Endothelial cell of umbilical vein (primary cell): ENCODE data around the gene WDR27. TPM values are rescaled to one million over a fixed set of nuclear protein-coding genes. Genes with fewer than 3 reads are reported as not detected.

Experiments used
- BruUV-seq: library from RNA; stranded (reverse); fragments of 400-500 nt; replicated peaks from 2 replicates; lab custom pipeline; 2021; lab: Mats Ljungman, UMichigan
- CTCF ChIA-PET: fragments of 300-600, 350-600 bp; sonication (Branson Sonifier 250); formaldehyde crosslinking; loops from one replicate; lab custom pipeline; 2021; ENCODE audit warnings: antibody characterized with exemption, inconsistent platforms; lab: Charles Lee
- POLR2A ChIA-PET: fragments of 300-600, 350-600 bp; sonication (Branson Sonifier 250); formaldehyde crosslinking; loops from one replicate; lab custom pipeline; 2021; ENCODE audit warnings: antibody characterized with exemption, inconsistent platforms; lab: Charles Lee
- DNase-seq: peaks from one replicate; pipeline ENCODE4 v3.0.0-alpha.2; 2011; ENCODE audit warnings: low read depth, low spot score
- FAIRE-seq: peaks from 2 replicates; lab custom pipeline; 2011; peaks lifted over from hg19 to GRCh38; lab: Jason Lieb, UNC
- H2AFZ ChIP-seq: 2 replicates; pipeline ENCODE4 v1.6.0; 2012; ENCODE audit warnings: low read depth, low read length, control low read depth, inconsistent platforms
- H3K27ac ChIP-seq: 2 replicates; pipeline ENCODE4 v1.5.1; 2011; ENCODE audit warnings: low read depth, mild to moderate bottlenecking, control low read depth, low read length, moderate library complexity; ENCODE audit not compliant: insufficient read depth
- H3K27me3 ChIP-seq, 2 experiments: 2 replicates each; pipeline versions ENCODE4 v1.6.0 to v1.6.1; 2011; ENCODE audit warnings: low read length in 2 of 2, mixed read lengths in 1 of 2; ENCODE audit not compliant: control insufficient read depth in 2 of 2, insufficient read depth in 2 of 2
- H3K36me3 ChIP-seq, 2 experiments: 2 replicates in 1 of 2; 3 replicates in 1 of 2; pipeline ENCODE4 v1.5.1; 2011; ENCODE audit warnings: low read length in 2 of 2, mild to moderate bottlenecking in 1 of 2, moderate library complexity in 1 of 2; ENCODE audit not compliant: control insufficient read depth in 2 of 2, insufficient read depth in 2 of 2; ENCODE audit errors: extremely low read depth in 1 of 2
- H3K4me1 ChIP-seq: 3 replicates; pipeline ENCODE4 v1.5.1; 2011; ENCODE audit warnings: mild to moderate bottlenecking, low read length; ENCODE audit not compliant: control insufficient read depth, insufficient read depth; ENCODE audit errors: extremely low read depth
- H3K4me2 ChIP-seq: 2 replicates; pipeline ENCODE4 v1.6.1; 2011; ENCODE audit warnings: low read length, control low read depth, mixed read lengths; ENCODE audit not compliant: insufficient read depth
- H3K4me3 ChIP-seq, 3 experiments: fragments of 200-600 bp in 1 of 3; sonication (generic), shearing (Covaris generic) in 1 of 3; replicated peaks in 1 of 3; 2 replicates each; pipeline ENCODE4 v1.5.1; 2011 to 2016; ENCODE audit warnings: control low read depth in 3 of 3, low read length in 3 of 3, mild to moderate bottlenecking in 2 of 3, inconsistent platforms in 1 of 3, low read depth in 1 of 3, moderate library complexity in 1 of 3; ENCODE audit not compliant: insufficient read depth in 1 of 3
- H3K79me2 ChIP-seq: 2 replicates; pipeline ENCODE4 v1.6.0; 2012; ENCODE audit warnings: low read length, inconsistent platforms; ENCODE audit not compliant: control insufficient read depth, insufficient read depth
- H3K9ac ChIP-seq: replicated peaks from 2 replicates; pipeline ENCODE3; 2011; ENCODE audit warnings: low read length, control low read depth; ENCODE audit not compliant: insufficient read depth; ENCODE audit errors: extremely low read depth
- H3K9me1 ChIP-seq: replicated peaks from 3 replicates; pipeline ENCODE4 v1.6.0; 2011; ENCODE audit warnings: mild to moderate bottlenecking, low read length; ENCODE audit not compliant: control insufficient read depth, insufficient read depth; ENCODE audit errors: extremely low read depth
- H3K9me3 ChIP-seq: replicated peaks from 2 replicates; pipeline ENCODE4 v1.5.1; 2012; ENCODE audit warnings: low read length, inconsistent platforms; ENCODE audit not compliant: control insufficient read depth, insufficient read depth
- H4K20me1 ChIP-seq: replicated peaks from 2 replicates; pipeline ENCODE3; 2011; ENCODE audit warnings: mild to moderate bottlenecking, low read length; ENCODE audit not compliant: control insufficient read depth, insufficient read depth; ENCODE audit errors: extremely low read depth
- EZH2 ChIP-seq: IDR thresholded peaks from 2 replicates; pipeline ENCODE4 v1.6.1; 2012; ENCODE audit warnings: borderline replicate concordance, low read depth, mild to moderate bottlenecking, moderate library complexity, low read length, inconsistent platforms; ENCODE audit not compliant: severe bottlenecking
- FOS ChIP-seq: IDR thresholded peaks from 2 replicates; pipeline ENCODE4 v1.6.1; 2011; ENCODE audit warnings: mild to moderate bottlenecking, low read length, moderate library complexity, borderline replicate concordance; ENCODE audit not compliant: insufficient read depth
- GATA2 ChIP-seq: IDR thresholded peaks from 2 replicates; pipeline ENCODE4 v1.7.0; 2011; ENCODE audit warnings: low read depth, mild to moderate bottlenecking, moderate library complexity, mixed read lengths, low read length; ENCODE audit not compliant: insufficient read length, insufficient read depth
- JUN ChIP-seq: IDR thresholded peaks from 2 replicates; pipeline ENCODE4 v1.6.1; 2011; ENCODE audit warnings: borderline replicate concordance, low read depth; ENCODE audit not compliant: insufficient read length, insufficient read depth
- MYC ChIP-seq: IDR thresholded peaks from one replicate; pipeline ENCODE4 v1.6.1; 2011; ENCODE audit warnings: mild to moderate bottlenecking, low read depth, low read length
- POLR2A ChIP-seq: IDR thresholded peaks from 2 replicates; pipeline ENCODE4 v1.6.1; 2012; ENCODE audit warnings: low read depth, mild to moderate bottlenecking, control low read depth, low read length
- POLR2AphosphoS5 ChIP-seq: IDR thresholded peaks from 2 replicates; pipeline ENCODE4 v1.6.1; 2012; ENCODE audit warnings: low read depth, mild to moderate bottlenecking, control low read depth, low read length, moderate library complexity; ENCODE audit not compliant: insufficient read depth
- dilution Hi-C: fragments of 300-500 bp; cut with MboI; formaldehyde crosslinking; loops from one replicate; pipeline ENCODE4 v1.15.0; 2019; ENCODE audit warnings: low sequenced_read_pairs; ENCODE audit not compliant: extremely low pct_ligation_motif_present
- intact Hi-C: fragments of 100-400 bp; cut with micrococcal nuclease; formaldehyde crosslinking; loops from one replicate; pipeline ENCODE4 v1.10.0; 2022
- polyA plus RNA-seq, 4 experiments: library from polyadenylated mRNA; depleted of rRNA in 3 of 4; stranded (reverse) in 3 of 4; unstranded in 1 of 4; fragments of >200 nt; gene quantifications; 2 replicates each; pipeline versions ENCODE4 v1.2.1 to v1.2.3, GENCODE V29; 2011 to 2012; ENCODE audit warnings: missing spikeins in 1 of 4
- total RNA-seq: library from RNA; stranded (reverse); gene quantifications from 2 replicates; pipeline ENCODE4 v1.2.3, GENCODE V29; 2021
- TF ChIP-seq, protein P1 (sequence below): IDR thresholded peaks from 2 replicates; pipeline ENCODE4 v1.6.1; 2011; ENCODE audit not compliant: insufficient read depth, insufficient read length
- TF ChIP-seq, protein P2 (sequence below), 2 donors: IDR thresholded peaks; 1 replicate in 1 of 2; 2 replicates in 1 of 2; pipeline ENCODE4 v1.5.1; 2011; ENCODE audit warnings: low read length in 2 of 2, mild to moderate bottlenecking in 2 of 2, moderate library complexity in 2 of 2, control low read depth in 1 of 2, inconsistent platforms in 1 of 2, low read depth in 1 of 2; ENCODE audit not compliant: insufficient read depth in 1 of 2; ENCODE audit errors: extremely low read depth in 1 of 2

Gene WDR27
- total and polyA plus RNA-seq, 2 donors (not counting 3 experiments of a cell fraction or from before 2014, with no cell fraction given): 60.1 to 69.7 TPM

DNA sequence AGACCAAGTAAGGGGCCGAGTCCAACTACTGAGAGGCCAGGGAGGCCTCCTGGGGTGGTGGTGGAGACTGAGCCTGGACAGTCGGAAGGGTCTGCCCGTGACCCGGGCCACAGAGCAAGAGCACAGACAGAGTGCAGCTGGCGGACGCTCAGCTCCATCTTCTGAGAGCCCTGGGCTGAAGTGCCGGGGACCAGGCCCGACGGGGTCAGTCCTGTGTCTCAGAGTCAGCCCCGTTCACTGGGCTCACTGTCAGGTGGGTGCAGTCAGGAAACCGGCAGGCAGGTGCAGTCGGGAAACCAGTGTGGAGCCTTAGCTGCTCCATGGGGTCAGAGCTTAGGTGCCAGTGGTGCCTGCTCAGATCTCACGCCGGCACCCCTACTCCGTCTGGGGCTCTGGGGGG is 76.5 kb downstream of the WDR27 start:
- H3K4me2 ChIP-seq: no peak overlapping the region
- intact Hi-C loops: no loop called here
- DNase-seq (no peak), FAIRE-seq (no peak)
- ChIA-PET CTCF (no interaction called here), POLR2A (no interaction called here)
- dilution Hi-C loops: no loop called here
- H3K4me3 ChIP-seq: no peak overlapping the region
- H2AFZ ChIP-seq: no peak overlapping the region
- peaks cover 3% of the 10 kb centered on the region for H3K4me1 ChIP-seq
- H3K9me3 ChIP-seq: no peaks in the 10 kb centered on the region
- H3K79me2 ChIP-seq: no peaks in the 10 kb centered on the region
- H3K27ac ChIP-seq: no peak overlapping the region
- BruUV-seq: no TSS peak
- H3K9ac ChIP-seq: no peak overlapping the region
- H3K36me3 ChIP-seq: peaks cover 0 to 6% of the 10 kb centered on the region in 2 experiments
- no peaks in the 10 kb centered on the region for H3K27me3 ChIP-seq
- no peaks in the 10 kb centered on the region for H3K9me1 ChIP-seq
- TF ChIP-seq POLR2A (no peak), EZH2 (no peak), MYC (no peak), GATA2 (no peak), POLR2AphosphoS5 (no peak), JUN (no peak), FOS (no peak)
- TF ChIP-seq, protein P1, sequence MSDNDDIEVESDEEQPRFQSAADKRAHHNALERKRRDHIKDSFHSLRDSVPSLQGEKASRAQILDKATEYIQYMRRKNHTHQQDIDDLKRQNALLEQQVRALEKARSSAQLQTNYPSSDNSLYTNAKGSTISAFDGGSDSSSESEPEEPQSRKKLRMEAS: no peak
- TF ChIP-seq, protein P2, sequence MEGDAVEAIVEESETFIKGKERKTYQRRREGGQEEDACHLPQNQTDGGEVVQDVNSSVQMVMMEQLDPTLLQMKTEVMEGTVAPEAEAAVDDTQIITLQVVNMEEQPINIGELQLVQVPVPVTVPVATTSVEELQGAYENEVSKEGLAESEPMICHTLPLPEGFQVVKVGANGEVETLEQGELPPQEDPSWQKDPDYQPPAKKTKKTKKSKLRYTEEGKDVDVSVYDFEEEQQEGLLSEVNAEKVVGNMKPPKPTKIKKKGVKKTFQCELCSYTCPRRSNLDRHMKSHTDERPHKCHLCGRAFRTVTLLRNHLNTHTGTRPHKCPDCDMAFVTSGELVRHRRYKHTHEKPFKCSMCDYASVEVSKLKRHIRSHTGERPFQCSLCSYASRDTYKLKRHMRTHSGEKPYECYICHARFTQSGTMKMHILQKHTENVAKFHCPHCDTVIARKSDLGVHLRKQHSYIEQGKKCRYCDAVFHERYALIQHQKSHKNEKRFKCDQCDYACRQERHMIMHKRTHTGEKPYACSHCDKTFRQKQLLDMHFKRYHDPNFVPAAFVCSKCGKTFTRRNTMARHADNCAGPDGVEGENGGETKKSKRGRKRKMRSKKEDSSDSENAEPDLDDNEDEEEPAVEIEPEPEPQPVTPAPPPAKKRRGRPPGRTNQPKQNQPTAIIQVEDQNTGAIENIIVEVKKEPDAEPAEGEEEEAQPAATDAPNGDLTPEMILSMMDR (IDR thresholded peaks at IDR 0.05; ENCODE audit: extremely low read depth in 1 of 2, insufficient read depth in 1 of 2, low read depth in 1 of 2, low read length in 2 of 2): no peak
- H4K20me1 ChIP-seq: no peaks in the 10 kb centered on the region
